ENCODE measurements around the gene RPRD1A.

RPRD1A gene

GRCh38 chr18:36034299-36034895 lies 33.0 kb downstream of the RPRD1A start:
- in situ Hi-C loops (cut with MboI; ENCODE audit: low sequenced_read_pairs), result no loop called here

DNA sequence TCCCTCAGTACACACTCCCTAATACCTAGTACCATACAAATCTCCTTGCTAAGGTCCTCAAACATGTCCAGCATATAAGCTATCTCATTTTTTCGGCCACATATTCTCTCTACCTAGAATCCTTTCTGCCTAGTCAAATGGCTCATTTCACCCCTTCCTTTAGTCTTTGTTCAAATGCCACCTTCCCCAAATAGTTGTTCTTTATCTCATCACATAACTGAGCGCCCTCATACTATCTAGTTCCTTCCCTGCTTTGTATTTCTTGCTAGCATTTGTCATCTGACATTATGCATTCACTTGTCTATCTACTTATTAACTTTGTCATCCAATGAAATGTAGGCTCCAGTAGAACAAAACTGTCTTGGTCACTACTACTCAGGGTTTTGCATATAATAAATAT lies 35.5 kb downstream of the RPRD1A start:
- in situ Hi-C loops (cut with MboI; ENCODE audit: low sequenced_read_pairs), result no loop called here

- in situ Hi-C loops (cut with MboI; ENCODE audit: low sequenced_read_pairs), result no loop called here
Observed at GRCh38 chr18:36031407-36031806, 36.0 kb downstream of the RPRD1A start.

DNA sequence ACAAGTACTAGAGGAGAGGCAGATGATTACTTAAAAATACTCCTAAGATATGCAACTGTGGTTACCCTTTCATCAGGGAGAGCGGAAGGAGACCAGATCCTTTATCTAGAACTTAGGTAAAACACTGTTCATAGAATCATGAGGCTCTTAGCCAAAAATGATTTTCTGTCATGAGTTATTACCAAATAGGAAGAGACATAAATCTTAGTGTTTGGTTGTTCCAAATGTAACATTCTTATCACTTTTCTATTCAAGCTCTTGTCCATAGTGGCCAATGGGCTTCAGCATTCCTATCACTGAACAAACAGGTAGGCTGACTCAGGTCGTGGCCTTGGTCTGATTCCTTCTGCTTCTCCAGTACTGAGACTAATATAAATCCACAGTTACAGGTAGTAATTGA lies 38.5 kb downstream of the RPRD1A start:
- in situ Hi-C loops (cut with MboI; ENCODE audit: low sequenced_read_pairs), result loop anchor here (10.0 kb wide), 1 partner anchor 256 kb away; no protein-coding TSS in a partner anchor

DNA sequence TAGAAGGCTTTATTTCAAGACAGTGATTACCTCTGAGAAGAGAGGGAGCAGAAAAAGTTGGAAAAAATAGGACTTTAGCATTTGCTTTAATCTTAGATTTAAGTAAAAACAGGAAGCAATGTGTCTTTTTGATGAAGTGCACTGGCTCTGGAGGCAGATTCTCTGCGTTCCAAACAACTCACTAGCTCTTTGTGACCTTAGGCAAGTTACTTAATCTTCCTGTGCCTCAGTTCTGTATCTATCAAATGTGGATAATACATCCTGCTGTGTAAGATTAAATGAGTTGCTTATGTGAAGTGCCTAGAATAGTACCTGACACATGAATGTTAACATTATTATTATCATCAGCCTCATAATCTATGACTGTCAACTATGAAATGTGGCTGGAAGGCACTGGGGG lies 42.3 kb downstream of the RPRD1A start:
- in situ Hi-C loops (cut with MboI; ENCODE audit: low sequenced_read_pairs), result loop anchor here (10.0 kb wide), 1 partner anchor 260 kb away; no protein-coding TSS in a partner anchor

GRCh38 chr18:36024241-36024640 lies 43.1 kb downstream of the RPRD1A start:
- in situ Hi-C loops (cut with MboI; ENCODE audit: low sequenced_read_pairs), result loop anchor here (10.0 kb wide), 1 partner anchor 261 kb away; no protein-coding TSS in a partner anchor

- in situ Hi-C loops (cut with MboI; ENCODE audit: low sequenced_read_pairs), result loop anchor here (10.0 kb wide), 1 partner anchor 261 kb away; no protein-coding TSS in a partner anchor
Observed at GRCh38 chr18:36023336-36023735, 44.0 kb downstream of the RPRD1A start.

DNA sequence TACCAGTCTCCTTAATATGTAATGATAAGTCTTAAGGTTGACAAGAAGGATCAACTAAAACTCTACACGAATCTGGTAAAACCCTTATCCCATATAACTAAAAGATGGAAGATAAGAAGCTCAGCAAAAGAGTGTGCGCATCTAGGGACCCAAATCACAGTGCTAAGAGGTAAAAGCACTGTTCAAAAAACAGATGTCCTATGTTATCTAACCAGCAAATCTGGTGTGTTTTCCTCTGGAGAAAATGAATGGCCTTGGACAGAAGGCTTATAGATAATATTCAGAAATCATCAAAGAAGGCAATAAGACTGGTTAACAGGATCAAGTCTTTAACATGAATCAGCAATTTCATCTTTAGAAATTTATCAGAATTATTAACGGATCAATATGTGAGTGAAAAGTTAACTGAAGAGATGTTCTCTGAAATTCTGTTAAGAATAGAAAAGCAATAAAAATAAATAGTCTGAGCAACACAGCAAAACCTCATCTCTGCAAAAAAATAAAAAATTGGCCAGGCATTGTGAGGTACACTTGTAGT lies 47.1 kb downstream of the RPRD1A start:
- in situ Hi-C loops (cut with MboI; ENCODE audit: low sequenced_read_pairs), result loop anchor here (10.0 kb wide), 1 partner anchor 265 kb away; no protein-coding TSS in a partner anchor

GRCh38 chr18:36017232-36017631 lies 50.1 kb downstream of the RPRD1A start:
- in situ Hi-C loops (cut with MboI; ENCODE audit: low sequenced_read_pairs), result no loop called here

DNA sequence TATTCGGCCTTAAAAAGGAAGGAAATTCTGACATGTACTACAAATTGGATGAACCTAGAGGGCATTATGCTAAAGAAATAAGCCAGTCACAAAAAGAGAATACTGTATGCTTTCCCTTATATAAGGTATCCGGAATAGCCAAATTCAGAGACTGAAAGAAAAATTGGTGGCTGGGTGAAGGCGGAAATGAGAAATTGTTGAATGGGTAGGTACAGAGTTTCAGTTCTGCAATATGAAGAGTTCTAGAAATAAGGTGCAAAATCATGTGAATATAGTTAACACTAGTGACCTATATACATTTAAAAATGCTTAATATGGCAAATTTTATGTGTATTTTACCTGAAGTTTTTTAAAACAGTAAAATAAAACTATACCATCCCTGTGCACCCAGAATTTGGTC lies 51.7 kb downstream of the RPRD1A start:
- in situ Hi-C loops (cut with MboI; ENCODE audit: low sequenced_read_pairs), result no loop called here

DNA sequence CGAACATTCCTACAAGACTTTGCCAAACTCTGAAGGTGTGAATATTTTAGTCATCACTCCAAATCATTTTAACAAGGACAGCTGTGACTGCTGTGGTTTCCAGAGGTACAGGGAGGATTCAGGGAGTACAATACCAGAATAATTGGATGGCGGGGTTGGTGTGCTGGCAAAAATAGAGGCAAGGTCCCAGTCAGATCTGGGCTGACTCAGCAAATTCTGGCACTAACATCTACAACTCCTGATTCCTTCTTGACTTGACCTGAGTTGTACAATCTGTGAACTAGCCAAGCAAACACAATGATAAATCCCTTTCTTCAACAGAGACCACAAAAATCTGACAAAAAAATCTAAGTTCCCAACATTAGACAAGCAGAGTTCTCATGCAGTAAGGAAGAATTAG lies 54.5 kb downstream of the RPRD1A start:
- in situ Hi-C loops (cut with MboI; ENCODE audit: low sequenced_read_pairs), result no loop called here

DNA sequence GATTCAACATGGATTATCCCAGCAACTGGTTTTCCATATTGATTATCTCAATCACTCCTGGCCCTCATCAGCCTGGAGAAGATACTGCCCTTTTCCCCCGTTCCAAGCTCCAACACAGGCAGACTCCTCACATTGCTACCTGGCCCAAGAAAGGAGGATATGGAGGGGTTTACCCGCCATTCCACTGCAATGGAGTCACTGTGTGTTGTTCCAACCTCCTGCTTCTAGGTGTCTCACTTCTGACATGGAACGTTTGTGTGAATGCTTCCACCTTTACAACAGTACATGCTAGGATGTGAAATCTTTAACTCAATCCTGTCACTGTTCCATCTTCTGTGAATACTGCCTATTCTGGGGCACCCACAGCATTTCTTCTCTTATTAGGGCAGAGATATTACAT lies 58.1 kb downstream of the RPRD1A start:
- in situ Hi-C loops (cut with MboI; ENCODE audit: low sequenced_read_pairs), result no loop called here

DNA sequence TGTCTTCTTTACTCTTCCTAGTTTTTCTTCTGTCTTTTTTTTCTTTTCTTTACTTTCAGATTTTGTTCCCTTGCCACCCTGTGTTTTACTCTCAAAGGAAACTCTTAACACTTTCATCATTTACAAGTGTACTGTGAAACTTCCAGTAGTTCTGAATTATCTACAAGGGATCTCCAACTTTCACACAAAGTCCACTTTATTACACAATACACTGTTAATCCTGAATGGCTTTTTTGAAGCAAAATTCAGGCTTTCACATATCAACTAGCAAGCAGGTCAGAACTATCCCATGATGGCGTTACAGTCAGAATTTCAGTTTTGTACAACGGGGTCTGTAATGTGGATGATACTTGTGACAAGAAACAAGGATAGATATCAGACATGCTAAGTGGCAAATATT lies 60.4 kb downstream of the RPRD1A start:
- in situ Hi-C loops (cut with MboI; ENCODE audit: low sequenced_read_pairs), result no loop called here

GRCh38 chr18:35999925-36000324 lies 67.4 kb downstream of the RPRD1A start:
- in situ Hi-C loops (cut with MboI; ENCODE audit: low sequenced_read_pairs), result loop anchor here (25.0 kb wide), 1 partner anchor 613 kb away; the partner anchor contains the start of gene ZNF396

DNA sequence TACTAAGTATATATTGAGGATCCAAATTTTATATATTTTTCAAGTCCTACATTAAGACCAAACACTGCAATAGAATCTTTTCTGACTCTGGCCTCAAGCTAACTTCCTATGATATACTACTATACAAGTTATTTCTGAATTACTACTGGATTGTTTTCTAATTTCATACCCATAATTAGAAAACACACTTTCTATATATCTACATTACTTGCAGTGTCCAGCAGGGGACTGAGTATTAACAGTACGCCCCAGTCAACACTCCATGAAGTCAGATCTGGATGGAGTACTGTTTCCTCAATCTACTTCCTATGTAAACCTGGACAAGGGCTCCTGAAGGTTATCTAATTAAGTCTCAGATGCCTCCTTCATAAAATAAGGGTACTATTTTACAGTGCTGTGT lies 68.4 kb downstream of the RPRD1A start:
- in situ Hi-C loops (cut with MboI; ENCODE audit: low sequenced_read_pairs), result loop anchor here (25.0 kb wide), 1 partner anchor 612 kb away; the partner anchor contains the start of gene ZNF396

DNA sequence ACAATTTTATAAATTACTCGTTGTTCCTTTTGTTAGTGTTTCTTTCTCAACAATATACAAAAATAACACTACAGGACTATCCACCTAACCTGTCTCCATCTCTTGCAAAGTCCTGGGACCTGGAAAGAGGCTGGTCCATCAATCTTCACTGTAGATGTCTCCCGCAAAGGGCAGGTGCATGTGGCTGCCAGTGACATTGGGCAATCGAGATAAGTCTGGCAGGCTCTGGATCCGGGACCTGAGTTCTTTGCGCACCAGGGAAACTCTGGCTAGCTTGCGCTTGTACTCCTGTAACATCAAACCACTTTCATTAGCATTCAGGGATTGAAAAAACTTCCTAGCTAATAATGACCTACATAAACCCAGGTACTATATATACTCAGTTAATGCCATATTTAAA lies 74.3 kb downstream of the RPRD1A start:
- in situ Hi-C loops (cut with MboI; ENCODE audit: low sequenced_read_pairs), result loop anchor here (25.0 kb wide), 1 partner anchor 606 kb away; the partner anchor contains the start of gene ZNF396

- in situ Hi-C loops (cut with MboI; ENCODE audit: low sequenced_read_pairs), result loop anchor here (25.0 kb wide), 1 partner anchor 604 kb away; the partner anchor contains the start of gene ZNF396
Observed at GRCh38 chr18:35991696-35992095, 75.7 kb downstream of the RPRD1A start.

DNA sequence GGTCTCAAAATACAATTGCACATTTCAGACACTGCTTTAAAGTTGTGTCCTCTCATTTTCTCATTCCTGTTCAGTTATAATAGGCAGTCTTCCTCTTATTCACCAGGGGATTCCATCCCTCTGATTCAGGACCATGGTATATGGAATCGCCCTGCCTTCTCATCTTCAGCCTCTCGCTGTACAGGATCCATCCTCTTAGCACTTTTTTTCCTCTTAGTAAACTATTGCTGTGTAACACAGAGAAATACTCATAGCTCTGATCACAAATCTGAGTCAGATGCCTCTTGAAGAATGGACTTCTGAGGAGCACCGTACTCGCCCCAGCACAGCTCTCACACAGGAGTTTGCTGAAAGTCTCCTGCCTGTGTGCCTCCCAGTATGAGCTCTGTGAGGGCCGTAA lies 83.5 kb downstream of the RPRD1A start:
- in situ Hi-C loops (cut with MboI; ENCODE audit: low sequenced_read_pairs), result loop anchor here (25.0 kb wide), 1 partner anchor 597 kb away; the partner anchor contains the start of gene ZNF396

DNA sequence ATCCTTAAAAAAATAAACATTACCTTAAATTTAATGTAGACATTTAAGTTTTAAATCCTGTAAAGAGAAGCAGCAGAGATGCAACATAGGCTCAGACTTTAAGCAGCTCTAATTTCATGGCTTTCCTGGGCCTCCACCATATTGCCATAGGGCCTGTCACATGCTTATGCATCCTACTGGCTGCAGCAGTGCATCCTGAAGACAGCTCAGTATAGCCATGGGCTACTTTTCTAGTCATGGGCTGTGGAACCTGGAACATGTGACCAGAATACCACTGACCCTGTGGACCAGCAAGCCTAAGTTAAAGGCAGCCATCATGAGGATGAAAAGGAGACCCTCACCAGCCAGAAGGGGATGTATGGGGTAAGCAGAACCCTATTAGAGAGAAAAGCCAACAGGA lies 84.2 kb downstream of the RPRD1A start:
- in situ Hi-C loops (cut with MboI; ENCODE audit: low sequenced_read_pairs), result loop anchor here (25.0 kb wide), 1 partner anchor 596 kb away; the partner anchor contains the start of gene ZNF396

DNA sequence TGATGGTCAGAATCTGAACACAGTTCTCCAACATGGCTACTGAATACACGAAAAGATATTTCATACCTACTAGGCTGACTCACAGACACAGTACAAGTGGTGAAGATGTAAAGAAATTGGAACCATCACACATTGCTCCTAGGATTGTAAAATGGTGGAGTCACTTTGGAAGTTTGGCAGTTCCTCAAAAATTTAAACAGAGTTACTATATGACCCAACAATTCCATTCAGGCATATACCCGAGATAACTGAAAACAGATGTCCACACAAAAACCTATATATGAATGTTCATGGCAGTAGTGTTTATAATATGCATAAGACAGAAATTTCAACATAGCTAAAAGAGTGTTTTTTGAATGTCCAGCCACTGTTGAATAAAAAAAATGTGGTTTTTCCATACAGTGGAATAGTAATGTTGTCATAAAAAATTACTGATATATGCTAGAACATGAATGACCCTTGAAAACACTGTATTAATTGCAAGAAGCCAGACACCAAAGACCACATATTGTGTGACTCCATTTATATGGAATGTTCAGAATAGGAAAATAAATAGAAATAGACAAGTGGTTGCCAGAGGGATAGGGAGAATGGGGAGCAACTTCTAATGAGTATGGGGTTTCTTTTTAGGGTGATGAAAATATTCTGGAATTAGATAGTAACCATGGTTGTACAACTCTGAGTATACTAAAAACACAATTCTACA lies 84.8 kb downstream of the RPRD1A start:
- in situ Hi-C loops (cut with MboI; ENCODE audit: low sequenced_read_pairs), result loop anchor here (25.0 kb wide), 1 partner anchor 595 kb away; the partner anchor contains the start of gene ZNF396

GRCh38 chr18:35979112-35979511 lies 88.2 kb downstream of the RPRD1A start:
- in situ Hi-C loops (cut with MboI; ENCODE audit: low sequenced_read_pairs), result loop anchor here (25.0 kb wide), 1 partner anchor 592 kb away; the partner anchor contains the start of gene ZNF396

All from HL-60/S4 treated with phorbol 12-myristate 13-acetate at 8.2 ng/mL for 4 days and 3 days (cell line).